ENCODE results near the gene SRD5A2. TPM values are rescaled to one million over a fixed set of nuclear protein-coding genes. Genes with fewer than 3 reads are reported as not detected.

Gene SRD5A2
- total RNA-seq, 1 donor from 2014 or later = not detected

DNA sequence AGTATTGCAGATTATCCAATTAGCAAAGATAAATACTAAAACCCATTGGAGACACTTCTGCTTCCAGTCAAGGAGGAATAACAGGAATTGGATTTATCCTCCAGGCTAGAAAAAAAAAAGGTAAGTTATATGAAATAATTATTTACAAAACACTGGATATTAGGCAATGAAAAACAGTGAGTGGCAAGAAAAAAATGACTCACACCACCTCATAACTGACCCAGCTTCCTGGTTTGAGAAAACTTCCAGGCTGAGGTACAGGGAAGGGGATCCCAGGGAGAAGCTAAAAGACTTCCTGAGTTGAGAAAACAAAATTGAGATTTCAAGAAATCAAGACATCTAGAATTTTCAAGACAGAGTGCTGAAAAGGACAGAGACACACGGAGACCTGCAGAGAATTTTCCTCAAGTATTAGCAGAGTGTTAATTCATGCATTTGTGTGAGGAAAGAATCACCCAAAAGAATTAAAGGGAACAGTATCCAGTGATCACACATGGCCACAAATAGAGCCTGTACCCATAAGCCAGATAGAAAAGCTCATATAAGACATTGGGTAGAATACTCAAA lies 17.4 kb downstream of the SRD5A2 start:
- Mint-ChIP-seq H3K4me3 (no peak overlapping the region), H3K36me3 (no peaks in the 10 kb centered on the region), H3K9me3 (no peaks in the 10 kb centered on the region), H3K27me3 (peaks cover 41% of the 10 kb centered on the region), H3K27ac (no peak overlapping the region), H3K4me1 (ENCODE audit: unreplicated experiment) (no peaks in the 10 kb centered on the region)
- TF ChIP-seq, protein P1, sequence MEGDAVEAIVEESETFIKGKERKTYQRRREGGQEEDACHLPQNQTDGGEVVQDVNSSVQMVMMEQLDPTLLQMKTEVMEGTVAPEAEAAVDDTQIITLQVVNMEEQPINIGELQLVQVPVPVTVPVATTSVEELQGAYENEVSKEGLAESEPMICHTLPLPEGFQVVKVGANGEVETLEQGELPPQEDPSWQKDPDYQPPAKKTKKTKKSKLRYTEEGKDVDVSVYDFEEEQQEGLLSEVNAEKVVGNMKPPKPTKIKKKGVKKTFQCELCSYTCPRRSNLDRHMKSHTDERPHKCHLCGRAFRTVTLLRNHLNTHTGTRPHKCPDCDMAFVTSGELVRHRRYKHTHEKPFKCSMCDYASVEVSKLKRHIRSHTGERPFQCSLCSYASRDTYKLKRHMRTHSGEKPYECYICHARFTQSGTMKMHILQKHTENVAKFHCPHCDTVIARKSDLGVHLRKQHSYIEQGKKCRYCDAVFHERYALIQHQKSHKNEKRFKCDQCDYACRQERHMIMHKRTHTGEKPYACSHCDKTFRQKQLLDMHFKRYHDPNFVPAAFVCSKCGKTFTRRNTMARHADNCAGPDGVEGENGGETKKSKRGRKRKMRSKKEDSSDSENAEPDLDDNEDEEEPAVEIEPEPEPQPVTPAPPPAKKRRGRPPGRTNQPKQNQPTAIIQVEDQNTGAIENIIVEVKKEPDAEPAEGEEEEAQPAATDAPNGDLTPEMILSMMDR (conservative IDR thresholded peaks at IDR 0.05) = no peak
- no peak for DNase-seq (ENCODE audit: extremely low spot score, unreplicated experiment)

DNA sequence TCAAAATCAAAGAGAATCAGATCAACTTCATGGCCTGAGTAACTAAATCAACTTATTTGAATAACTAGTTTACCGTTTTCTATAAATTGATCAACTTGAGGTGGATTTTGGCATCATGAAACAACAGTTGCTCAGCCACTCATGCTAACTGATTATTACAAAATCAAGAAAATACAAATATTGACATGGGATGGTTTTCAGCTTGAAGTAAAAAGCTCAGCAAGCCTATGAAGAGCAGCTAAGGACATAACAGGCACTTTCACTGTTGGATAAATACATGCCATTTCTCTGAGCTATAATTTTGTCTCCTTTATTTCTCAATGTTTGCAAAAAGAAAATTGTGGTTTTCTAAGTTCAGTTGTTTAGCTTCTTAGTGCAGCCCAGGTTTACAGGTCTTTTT lies 18.9 kb downstream of the SRD5A2 start:
- Mint-ChIP-seq H3K4me1 (ENCODE audit: unreplicated experiment) (no peaks in the 10 kb centered on the region), H3K36me3 (no peaks in the 10 kb centered on the region)

DNA sequence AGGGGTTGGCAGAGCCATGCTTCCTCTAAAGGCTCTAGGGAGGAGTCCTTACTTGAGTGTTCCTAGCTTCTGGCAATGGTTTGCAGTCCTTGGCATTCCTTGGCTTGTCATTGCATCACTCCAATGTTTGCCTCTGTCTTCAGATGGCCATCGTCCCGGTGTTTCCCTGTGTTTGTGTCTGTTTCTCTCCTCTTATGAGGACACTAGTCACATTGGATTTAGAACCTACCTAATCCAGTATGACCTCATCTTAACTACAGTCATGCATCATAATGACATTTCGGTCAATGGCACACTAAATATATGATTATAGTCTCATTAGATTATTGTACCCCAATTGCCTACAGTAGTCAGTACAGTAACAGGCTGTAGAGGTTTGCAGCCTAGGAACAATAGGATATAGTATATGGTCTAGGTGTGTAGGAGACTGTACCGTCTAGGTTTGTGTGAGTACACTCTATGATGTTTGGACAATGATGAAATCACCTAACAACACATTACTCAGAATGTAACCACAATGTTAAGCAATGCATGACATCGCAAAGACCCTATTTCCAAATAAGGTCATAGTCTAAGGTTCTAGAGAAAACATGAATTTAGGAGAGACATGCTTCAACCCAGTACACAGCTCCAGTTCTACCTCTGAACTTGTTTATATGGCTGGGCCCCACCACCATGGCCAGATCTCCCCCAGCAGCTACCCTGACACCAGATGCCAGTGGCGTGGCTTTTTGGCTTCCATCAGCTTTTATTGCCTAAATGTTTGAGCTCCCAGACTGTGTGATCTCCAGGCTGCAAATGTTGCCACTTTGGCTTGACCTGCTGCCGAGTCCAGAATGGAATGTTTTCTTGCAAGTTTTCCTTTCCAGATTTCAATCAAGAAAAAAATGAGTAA lies 22.1 kb downstream of the SRD5A2 start:
- no peaks in the 10 kb centered on the region for H3K36me3 Mint-ChIP-seq
- H3K4me3 Mint-ChIP-seq = no peak overlapping the region
- no peaks in the 10 kb centered on the region for H3K9me3 Mint-ChIP-seq
- H3K4me1 Mint-ChIP-seq (ENCODE audit: unreplicated experiment) = no peaks in the 10 kb centered on the region
- TF ChIP-seq, protein P1 (conservative IDR thresholded peaks at IDR 0.05) = no peak
- peaks cover 19% of the 10 kb centered on the region for H3K27me3 Mint-ChIP-seq
- DNase-seq (ENCODE audit: extremely low spot score, unreplicated experiment) = no peak
- no peak overlapping the region for H3K27ac Mint-ChIP-seq

More for the DNA sequence above, 18.9 kb downstream of the SRD5A2 start:
- no peak for DNase-seq (ENCODE audit: extremely low spot score, unreplicated experiment)
- TF ChIP-seq, protein P1 (conservative IDR thresholded peaks at IDR 0.05) = no peak
- Mint-ChIP-seq H3K4me3 (no peak overlapping the region), H3K27ac (no peak overlapping the region), H3K27me3 (peaks cover 41% of the 10 kb centered on the region), H3K9me3 (no peaks in the 10 kb centered on the region)

DNA sequence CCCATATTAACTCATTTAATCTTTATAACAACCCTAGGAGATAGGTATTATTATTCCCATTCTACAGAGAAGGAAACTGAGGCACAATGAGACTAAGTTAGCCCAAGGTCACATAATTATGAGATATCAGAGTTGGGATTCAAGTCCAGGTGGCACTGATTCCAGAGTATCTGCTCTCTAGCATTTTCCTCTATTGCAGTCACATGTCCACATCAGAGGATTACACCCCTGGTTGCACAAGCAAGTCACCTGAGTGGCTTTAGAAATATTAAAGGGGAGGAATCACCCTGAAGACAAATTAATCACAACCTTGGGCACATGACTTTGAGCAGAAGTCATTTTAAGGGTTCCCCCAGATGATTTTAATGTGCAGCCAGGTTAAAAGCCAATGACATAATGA lies 23.8 kb downstream of the SRD5A2 start:
- Mint-ChIP-seq H3K9me3 (no peaks in the 10 kb centered on the region), H3K27me3 (peaks cover 20% of the 10 kb centered on the region), H3K4me1 (ENCODE audit: unreplicated experiment) (no peaks in the 10 kb centered on the region), H3K36me3 (no peaks in the 10 kb centered on the region), H3K27ac (no peak overlapping the region), H3K4me3 (no peak overlapping the region)
- no peak for DNase-seq (ENCODE audit: extremely low spot score, unreplicated experiment)
- TF ChIP-seq, protein P1 (conservative IDR thresholded peaks at IDR 0.05) = no peak

DNA sequence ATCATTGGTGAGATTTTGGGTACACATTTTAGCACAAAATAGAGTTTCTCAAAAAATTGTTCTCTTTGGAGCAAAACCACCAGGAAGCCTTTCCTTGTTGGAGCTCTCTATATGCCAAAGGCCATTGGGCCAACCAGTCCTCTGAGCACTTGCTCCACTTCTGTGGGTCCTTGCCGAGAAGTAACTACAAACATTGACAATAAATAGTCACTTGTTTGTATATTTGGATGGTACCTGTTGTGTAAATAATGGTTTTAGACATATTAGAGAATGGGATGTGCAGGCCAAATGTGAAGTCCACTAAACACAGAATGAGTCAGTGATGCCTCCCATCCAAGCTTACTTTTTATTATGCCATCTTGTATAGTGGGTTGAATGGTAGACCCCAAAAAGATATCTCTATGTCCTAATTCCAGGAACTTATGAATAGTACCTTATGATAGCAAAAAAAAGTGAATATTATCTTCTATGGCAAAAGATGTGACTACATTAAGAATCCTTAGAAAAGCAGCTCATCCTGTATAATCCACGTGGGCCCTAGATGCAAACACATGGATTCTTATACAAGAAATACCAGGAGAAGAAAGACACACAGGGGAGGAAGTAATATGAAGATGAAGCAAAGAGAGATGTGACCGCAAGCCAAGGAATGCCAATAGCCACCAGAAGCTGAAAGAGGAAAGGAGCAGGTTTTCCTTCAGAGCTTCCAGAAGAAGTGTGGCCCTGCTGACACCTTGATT lies 24.6 kb downstream of the SRD5A2 start:
- no peak overlapping the region for H3K27ac Mint-ChIP-seq
- H3K4me3 Mint-ChIP-seq = no peak overlapping the region
- peaks cover 18% of the 10 kb centered on the region for H3K27me3 Mint-ChIP-seq
- H3K9me3 Mint-ChIP-seq = no peaks in the 10 kb centered on the region
- no peaks in the 10 kb centered on the region for H3K4me1 Mint-ChIP-seq (ENCODE audit: unreplicated experiment)
- no peaks in the 10 kb centered on the region for H3K36me3 Mint-ChIP-seq
- DNase-seq (ENCODE audit: extremely low spot score, unreplicated experiment) = no peak
- TF ChIP-seq, protein P1 (conservative IDR thresholded peaks at IDR 0.05) = no peak
